GM23338 (cell line): ENCODE measurements around the gene C3orf85. TPM values are rescaled to one million over a fixed set of nuclear protein-coding genes. Genes with fewer than 3 reads are reported as not detected.

ENCODE experiments used
- ATAC-seq: fragments of 200-7000 bp; cut with Tn5 transposase; 3 replicates; pipeline ENCODE4 v1.9.1; 2020
- DNase-seq: peaks from one replicate; pipeline ENCODE4 v3.0.0-alpha.2; 2015; ENCODE audit warnings: low spot score
- H2AFZ ChIP-seq: fragments of 200-600 bp; sonication (generic); 2 replicates; pipeline ENCODE4 v1.8.0; 2016; ENCODE audit warnings: antibody characterized with exemption, mild to moderate bottlenecking, moderate library complexity
- H3F3A ChIP-seq: fragments of 200-600 bp; sonication (generic); replicated peaks from 2 replicates; pipeline ENCODE4 v1.8.0; 2017; ENCODE audit warnings: antibody characterized with exemption, mixed run types, low read depth
- H3K27ac ChIP-seq: fragments of 200-600 bp; sonication (generic); 2 replicates; pipeline ENCODE4 v1.6.1; 2016; ENCODE audit warnings: low read depth
- H3K27me3 ChIP-seq: fragments of 200-600 bp; sonication (generic); 2 replicates; pipeline ENCODE4 v1.8.0; 2016; ENCODE audit warnings: mild to moderate bottlenecking, mixed run types, moderate library complexity; ENCODE audit not compliant: insufficient read depth
- H3K36me3 ChIP-seq: fragments of 200-600 bp; sonication (generic); 2 replicates; pipeline ENCODE4 v1.8.0; 2016; ENCODE audit warnings: mild to moderate bottlenecking; ENCODE audit not compliant: insufficient read depth
- H3K4me1 ChIP-seq: fragments of 200-600 bp; sonication (generic); 2 replicates; pipeline ENCODE4 v1.8.0; 2016; ENCODE audit warnings: mild to moderate bottlenecking, moderate library complexity; ENCODE audit not compliant: insufficient read depth
- H3K4me2 ChIP-seq: fragments of 200-600 bp; sonication (generic); 2 replicates; pipeline ENCODE4 v1.7.1; 2017; ENCODE audit warnings: mixed run types
- H3K4me3 ChIP-seq: fragments of 200-600 bp; sonication (generic); 2 replicates; pipeline ENCODE4 v1.6.1; 2016; ENCODE audit warnings: mixed run types
- H3K79me2 ChIP-seq: fragments of 200-600 bp; sonication (generic); replicated peaks from 2 replicates; pipeline ENCODE4 v1.8.0; 2017; ENCODE audit warnings: mild to moderate bottlenecking; ENCODE audit not compliant: insufficient read depth
- H3K9me2 ChIP-seq: fragments of 200-600 bp; sonication (generic); 2 replicates; pipeline ENCODE4 v1.8.0; 2017; ENCODE audit not compliant: insufficient read depth
- H4K20me1 ChIP-seq: fragments of 200-600 bp; sonication (generic); replicated peaks from 2 replicates; pipeline ENCODE4 v1.8.0; 2017; ENCODE audit warnings: mild to moderate bottlenecking; ENCODE audit not compliant: insufficient read depth
- H3K27ac Mint-ChIP-seq: 2 replicates; pipeline ENCODE4 v1.8.0; 2020; ENCODE audit warnings: inconsistent platforms, mild to moderate bottlenecking, moderate library complexity, mixed read lengths
- H3K27me3 Mint-ChIP-seq: 3 replicates; pipeline ENCODE4 v1.8.0; 2022; ENCODE audit warnings: low read depth, mild to moderate bottlenecking, moderate library complexity, mixed read lengths, inconsistent platforms; ENCODE audit not compliant: insufficient read depth, poor library complexity
- H3K36me3 Mint-ChIP-seq: 3 replicates; pipeline ENCODE4 v1.8.0; 2021; ENCODE audit warnings: low read depth, mild to moderate bottlenecking, inconsistent platforms, moderate library complexity, mixed read lengths
- H3K4me1 Mint-ChIP-seq: 3 replicates; pipeline ENCODE4 v1.8.0; 2020; ENCODE audit warnings: mild to moderate bottlenecking, inconsistent platforms, mixed read lengths
- H3K4me3 Mint-ChIP-seq: 3 replicates; pipeline ENCODE4 v1.8.0; 2021; ENCODE audit warnings: moderate library complexity, mild to moderate bottlenecking, inconsistent platforms, mixed read lengths
- H3K9me3 Mint-ChIP-seq: 3 replicates; pipeline ENCODE4 v1.8.0; 2020; ENCODE audit warnings: moderate library complexity, mild to moderate bottlenecking, inconsistent platforms, mixed read lengths
- CREB1 ChIP-seq: fragments of 250-450 bp; sonication (Bioruptor Pico); IDR thresholded peaks from 2 replicates; pipeline ENCODE4 v1.5.0; 2020; ENCODE audit warnings: low read depth, mild to moderate bottlenecking, moderate library complexity
- EZH2phosphoT487 ChIP-seq: fragments of 200-600 bp; sonication (generic); IDR thresholded peaks from one replicate; pipeline ENCODE4 v1.8.1; 2018; ENCODE audit warnings: antibody characterized with exemption; ENCODE audit not compliant: unreplicated experiment
- JUNB ChIP-seq: IDR thresholded peaks from one replicate; pipeline ENCODE4 v1.6.1; 2016; ENCODE audit warnings: antibody characterized with exemption; ENCODE audit not compliant: unreplicated experiment
- NANOG ChIP-seq: IDR thresholded peaks from 2 replicates; pipeline ENCODE4 v1.6.1; 2016; ENCODE audit warnings: antibody characterized with exemption, borderline replicate concordance
- POLR2AphosphoS5 ChIP-seq: IDR thresholded peaks from 2 replicates; pipeline ENCODE4 v1.6.1; 2016; ENCODE audit warnings: antibody characterized with exemption, low read depth
- STAT1 ChIP-seq: IDR thresholded peaks from one replicate; pipeline ENCODE4 v1.6.1; 2016; ENCODE audit warnings: antibody characterized with exemption; ENCODE audit not compliant: unreplicated experiment
- ZNF114 ChIP-seq: fragments of 250-450 bp; sonication (Bioruptor Pico); IDR thresholded peaks from 2 replicates; pipeline ENCODE4 v1.5.0; 2020; ENCODE audit warnings: mild to moderate bottlenecking, moderate library complexity
- polyA plus RNA-seq: library from polyadenylated mRNA; unstranded; fragments of >200 nt; fragmentation: Nextera tagmentation; extraction: Ambion mirVana; gene quantifications from 2 replicates; pipeline ENCODE4 v1.2.1, GENCODE V29; 2016
- total RNA-seq: library from RNA; depleted of rRNA; stranded (reverse); fragments of >200 nt; shearing (Covaris generic); gene quantifications from 2 replicates; pipeline ENCODE4 v1.2.3, GENCODE V29; 2014
- TF ChIP-seq, protein P1 (sequence below): IDR thresholded peaks from 2 replicates; pipeline ENCODE4 v1.6.1; 2016; ENCODE audit warnings: antibody characterized with exemption
- TF ChIP-seq, protein P2 (sequence below), 2 experiments: fragments of 200-600 bp in 1 of 2; sonication (generic) in 1 of 2; conservative IDR thresholded peaks; 2 replicates each; pipeline versions ENCODE4 v1.5.1 to v1.6.1; 2016 to 2017; ENCODE audit warnings: antibody characterized with exemption in 2 of 2, low read depth in 2 of 2, mild to moderate bottlenecking in 2 of 2, moderate library complexity in 1 of 2

The C3orf85 gene
- total and polyA plus RNA-seq, 2 experiments from 2014 or later = not detected

GRCh38 chr3:109114746-109115145, 21.8 kb upstream of the C3orf85 start:
- no peak overlapping the region for H3K27ac ChIP-seq
- no peaks in the 10 kb centered on the region for H3K27me3 ChIP-seq
- no peaks in the 10 kb centered on the region for H3K4me1 Mint-ChIP-seq
- no peaks in the 10 kb centered on the region for H3K27me3 Mint-ChIP-seq
- peak overlapping the region; percentile 49; the same call in 1 of the 2 replicates for H2AFZ ChIP-seq
- no peaks in the 10 kb centered on the region for H3K36me3 ChIP-seq
- no peaks in the 10 kb centered on the region for H4K20me1 ChIP-seq
- H3K4me1 ChIP-seq = no peaks in the 10 kb centered on the region
- DNase-seq (no peak), ATAC-seq (no peak)
- no peaks in the 10 kb centered on the region for H3K9me3 Mint-ChIP-seq
- H3K4me2 ChIP-seq = no peak overlapping the region
- H3K9me2 ChIP-seq = no peaks in the 10 kb centered on the region
- H3K27ac Mint-ChIP-seq = no peak overlapping the region
- no peak overlapping the region for H3K4me3 ChIP-seq
- no peaks in the 10 kb centered on the region for H3K36me3 Mint-ChIP-seq
- no peaks in the 10 kb centered on the region for H3F3A ChIP-seq
- no peak overlapping the region for H3K4me3 Mint-ChIP-seq
- H3K79me2 ChIP-seq = no peaks in the 10 kb centered on the region
- no peak for TF ChIP-seq STAT1
- TF ChIP-seq ZNF114 (CRISPR knock-in tag) = no peak
- TF ChIP-seq, protein P1, sequence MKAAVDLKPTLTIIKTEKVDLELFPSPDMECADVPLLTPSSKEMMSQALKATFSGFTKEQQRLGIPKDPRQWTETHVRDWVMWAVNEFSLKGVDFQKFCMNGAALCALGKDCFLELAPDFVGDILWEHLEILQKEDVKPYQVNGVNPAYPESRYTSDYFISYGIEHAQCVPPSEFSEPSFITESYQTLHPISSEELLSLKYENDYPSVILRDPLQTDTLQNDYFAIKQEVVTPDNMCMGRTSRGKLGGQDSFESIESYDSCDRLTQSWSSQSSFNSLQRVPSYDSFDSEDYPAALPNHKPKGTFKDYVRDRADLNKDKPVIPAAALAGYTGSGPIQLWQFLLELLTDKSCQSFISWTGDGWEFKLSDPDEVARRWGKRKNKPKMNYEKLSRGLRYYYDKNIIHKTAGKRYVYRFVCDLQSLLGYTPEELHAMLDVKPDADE = no peak
- no peak for TF ChIP-seq JUNB
- TF ChIP-seq EZH2phosphoT487 = no peak
- TF ChIP-seq, protein P2, sequence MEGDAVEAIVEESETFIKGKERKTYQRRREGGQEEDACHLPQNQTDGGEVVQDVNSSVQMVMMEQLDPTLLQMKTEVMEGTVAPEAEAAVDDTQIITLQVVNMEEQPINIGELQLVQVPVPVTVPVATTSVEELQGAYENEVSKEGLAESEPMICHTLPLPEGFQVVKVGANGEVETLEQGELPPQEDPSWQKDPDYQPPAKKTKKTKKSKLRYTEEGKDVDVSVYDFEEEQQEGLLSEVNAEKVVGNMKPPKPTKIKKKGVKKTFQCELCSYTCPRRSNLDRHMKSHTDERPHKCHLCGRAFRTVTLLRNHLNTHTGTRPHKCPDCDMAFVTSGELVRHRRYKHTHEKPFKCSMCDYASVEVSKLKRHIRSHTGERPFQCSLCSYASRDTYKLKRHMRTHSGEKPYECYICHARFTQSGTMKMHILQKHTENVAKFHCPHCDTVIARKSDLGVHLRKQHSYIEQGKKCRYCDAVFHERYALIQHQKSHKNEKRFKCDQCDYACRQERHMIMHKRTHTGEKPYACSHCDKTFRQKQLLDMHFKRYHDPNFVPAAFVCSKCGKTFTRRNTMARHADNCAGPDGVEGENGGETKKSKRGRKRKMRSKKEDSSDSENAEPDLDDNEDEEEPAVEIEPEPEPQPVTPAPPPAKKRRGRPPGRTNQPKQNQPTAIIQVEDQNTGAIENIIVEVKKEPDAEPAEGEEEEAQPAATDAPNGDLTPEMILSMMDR (conservative IDR thresholded peaks at IDR 0.05; ENCODE audit: low read depth in 2 of 2) = no peak

GRCh38 chr3:109115451-109115850, 21.1 kb upstream of the C3orf85 start:
- H3K9me3 Mint-ChIP-seq = no peaks in the 10 kb centered on the region
- Histone ChIP-seq H3K4me2 (no peak overlapping the region), H3K4me3 (no peak overlapping the region), H3K36me3 (no peaks in the 10 kb centered on the region), H2AFZ (peak overlapping the region; percentile 69; the same call in 1 of the 2 replicates), H3K4me1 (no peaks in the 10 kb centered on the region), H3F3A (no peaks in the 10 kb centered on the region), H3K27me3 (no peaks in the 10 kb centered on the region), H3K79me2 (no peaks in the 10 kb centered on the region), H3K27ac (no peak overlapping the region), H4K20me1 (no peaks in the 10 kb centered on the region), H3K9me2 (no peaks in the 10 kb centered on the region)
- H3K27me3 Mint-ChIP-seq = no peaks in the 10 kb centered on the region
- no peak for TF ChIP-seq POLR2AphosphoS5
- H3K36me3 Mint-ChIP-seq = no peaks in the 10 kb centered on the region
- H3K4me1 Mint-ChIP-seq = no peaks in the 10 kb centered on the region
- no peak overlapping the region for H3K27ac Mint-ChIP-seq
- no peak for ATAC-seq
- DNase-seq = no peak
- H3K4me3 Mint-ChIP-seq = no peak overlapping the region

DNA sequence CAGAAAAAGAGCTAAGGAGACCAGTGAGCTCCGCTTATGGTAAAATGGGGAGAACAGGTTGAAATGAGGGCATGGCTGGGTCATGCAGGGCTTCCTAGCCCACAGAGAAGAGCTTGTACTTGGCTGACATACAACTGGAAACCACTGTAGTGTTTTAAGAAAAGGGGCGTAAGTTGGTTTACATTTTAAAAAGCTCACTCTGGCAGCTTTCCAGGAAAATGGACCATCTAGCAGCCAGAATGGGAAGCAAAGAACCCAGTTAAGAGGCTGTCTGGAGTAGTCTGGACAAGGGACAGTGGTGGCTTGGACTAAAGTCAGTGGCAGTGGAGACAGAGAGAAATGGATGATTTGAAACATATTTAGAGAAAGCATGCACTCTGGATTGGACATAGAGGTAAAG, 20.5 kb upstream of the C3orf85 start:
- Mint-ChIP-seq H3K36me3 (no peaks in the 10 kb centered on the region), H3K9me3 (no peaks in the 10 kb centered on the region), H3K4me3 (no peak overlapping the region), H3K27me3 (no peaks in the 10 kb centered on the region), H3K4me1 (no peaks in the 10 kb centered on the region), H3K27ac (no peak overlapping the region)
- DNase-seq (no peak), ATAC-seq (no peak)
- H3K4me1 ChIP-seq = no peaks in the 10 kb centered on the region
- no peak overlapping the region for H3K27ac ChIP-seq
- H3K4me3 ChIP-seq = no peak overlapping the region
- no peak overlapping the region for H3K4me2 ChIP-seq
- H3K79me2 ChIP-seq = no peaks in the 10 kb centered on the region
- peak overlapping the region; percentile 69 for H2AFZ ChIP-seq
- no peaks in the 10 kb centered on the region for H3K27me3 ChIP-seq
- no peaks in the 10 kb centered on the region for H4K20me1 ChIP-seq
- no peaks in the 10 kb centered on the region for H3K36me3 ChIP-seq
- H3F3A ChIP-seq = no peaks in the 10 kb centered on the region
- H3K9me2 ChIP-seq = no peaks in the 10 kb centered on the region
- TF ChIP-seq ZNF114 (CRISPR knock-in tag) = no peak
- TF ChIP-seq NANOG = no peak
- no peak for TF ChIP-seq CREB1 (CRISPR knock-in tag)
